MM.1S (cell line): ENCODE data around the gene SNAI3.

Source experiments
- DNase-seq: peaks from one replicate; pipeline ENCODE4 v3.0.0-alpha.2; 2015
- H2AFZ ChIP-seq: fragments of 300-600 bp; sonication (generic); 2 replicates; pipeline ENCODE4 v1.6.0; 2016; ENCODE audit warnings: antibody characterized with exemption, low read length
- H3F3A ChIP-seq: fragments of 300-600 bp; sonication (generic); 2 replicates; pipeline ENCODE4 v1.6.1; 2016; ENCODE audit warnings: mild to moderate bottlenecking, antibody characterized with exemption, low read length, moderate library complexity, mixed read lengths; ENCODE audit not compliant: insufficient read depth
- H3K27ac ChIP-seq: fragments of 300-600 bp; sonication (generic); 2 replicates; pipeline ENCODE4 v1.5.1; 2016; ENCODE audit warnings: mild to moderate bottlenecking, low read length
- H3K27me3 ChIP-seq: fragments of 300-600 bp; sonication (generic); replicated peaks from 2 replicates; pipeline ENCODE4 v1.6.0; 2016; ENCODE audit warnings: low read length; ENCODE audit not compliant: insufficient read depth
- H3K36me3 ChIP-seq: fragments of 300-600 bp; sonication (generic); replicated peaks from 2 replicates; pipeline ENCODE4 v1.6.1; 2016; ENCODE audit warnings: mild to moderate bottlenecking, low read length, mixed read lengths; ENCODE audit not compliant: insufficient read depth
- H3K4me1 ChIP-seq: fragments of 300-600 bp; sonication (generic); 2 replicates; pipeline ENCODE4 v1.6.1; 2016; ENCODE audit warnings: low read length, mixed read lengths
- H3K4me2 ChIP-seq: fragments of 300-600 bp; sonication (generic); 2 replicates; pipeline ENCODE4 v1.6.0; 2016; ENCODE audit warnings: low read depth, low read length
- H3K4me3 ChIP-seq: fragments of 300-600 bp; sonication (generic); 2 replicates; pipeline ENCODE4 v1.5.1; 2016; ENCODE audit warnings: low read length, mixed read lengths
- H3K79me2 ChIP-seq: fragments of 300-600 bp; sonication (generic); 2 replicates; pipeline ENCODE4 v1.6.1; 2016; ENCODE audit warnings: mixed run types, low read length, mixed read lengths
- H3K9ac ChIP-seq: fragments of 300-600 bp; sonication (generic); 2 replicates; pipeline ENCODE4 v1.6.1; 2016; ENCODE audit warnings: low read length, mixed read lengths
- H3K9me2 ChIP-seq: fragments of 300-600 bp; sonication (generic); replicated peaks from 2 replicates; pipeline ENCODE4 v1.6.1; 2016; ENCODE audit warnings: mild to moderate bottlenecking, low read length, mixed read lengths; ENCODE audit not compliant: insufficient read depth
- H3K9me3 ChIP-seq: fragments of 300-600 bp; sonication (generic); replicated peaks from 2 replicates; pipeline ENCODE4 v1.6.1; 2016; ENCODE audit warnings: mild to moderate bottlenecking, low read length, mixed read lengths; ENCODE audit not compliant: insufficient read depth
- H4K20me1 ChIP-seq: fragments of 300-600 bp; sonication (generic); 2 replicates; pipeline ENCODE4 v1.6.1; 2016; ENCODE audit warnings: mild to moderate bottlenecking, low read length, moderate library complexity, mixed read lengths; ENCODE audit not compliant: insufficient read depth
- EZH2 ChIP-seq: fragments of 300-600 bp; sonication (generic); optimal IDR thresholded peaks from 2 replicates; pipeline ENCODE3; 2017; ENCODE audit warnings: low read depth, mild to moderate bottlenecking, antibody characterized with exemption, low read length, mixed read lengths
- EZH2phosphoT487 ChIP-seq: fragments of 300-600 bp; sonication (generic); IDR thresholded peaks from 2 replicates; pipeline ENCODE4 v1.6.1; 2018; ENCODE audit warnings: antibody characterized with exemption, low read length
- TF ChIP-seq, protein P1 (sequence below): fragments of 300-600 bp; sonication (generic); IDR thresholded peaks from 2 replicates; pipeline ENCODE4 v1.5.1; 2016; ENCODE audit warnings: antibody characterized with exemption, low read length, mixed read lengths

Gene SNAI3

DNA sequence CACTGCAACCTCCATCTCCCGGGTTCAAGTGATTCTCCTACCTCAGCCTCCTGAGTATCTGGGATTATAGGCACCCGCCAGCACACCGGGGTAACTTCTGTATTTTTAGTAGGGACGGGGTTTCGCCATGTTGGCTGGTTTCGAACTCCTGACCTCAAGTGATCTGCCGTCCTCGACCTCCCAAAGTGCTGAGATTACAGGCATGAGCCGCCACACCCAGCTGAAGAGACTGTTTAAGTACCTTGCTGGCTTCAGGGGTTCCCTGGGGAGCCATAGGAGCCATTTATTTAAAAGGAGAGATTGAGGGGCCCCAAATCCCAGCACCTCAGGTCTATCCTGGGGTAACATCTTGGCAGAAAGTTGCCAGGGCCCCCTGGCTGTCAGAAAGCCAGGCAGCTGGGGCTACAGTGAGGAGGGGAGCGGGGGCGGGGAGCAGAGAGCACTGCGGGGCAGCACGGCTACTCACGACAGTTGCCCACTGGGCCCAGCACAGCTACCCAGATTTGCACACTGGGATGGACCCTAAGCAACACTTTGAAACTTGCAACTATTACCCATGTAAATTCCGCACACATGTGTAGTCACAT is 1.6 kb downstream of the SNAI3 start:
- no peak for DNase-seq
- no peaks in the 10 kb centered on the region for H3K9me3 ChIP-seq
- H3F3A ChIP-seq: peaks cover 27% of the 10 kb centered on the region
- no peaks in the 10 kb centered on the region for H3K36me3 ChIP-seq
- no peaks in the 10 kb centered on the region for H3K27me3 ChIP-seq
- peaks cover 23% of the 10 kb centered on the region for H3K4me1 ChIP-seq
- peak overlapping the region; percentile 74 for H3K4me3 ChIP-seq
- no peaks in the 10 kb centered on the region for H3K9me2 ChIP-seq
- H3K79me2 ChIP-seq: peaks cover 8% of the 10 kb centered on the region; the same call in 1 of the 2 replicates
- TF ChIP-seq, protein P1, sequence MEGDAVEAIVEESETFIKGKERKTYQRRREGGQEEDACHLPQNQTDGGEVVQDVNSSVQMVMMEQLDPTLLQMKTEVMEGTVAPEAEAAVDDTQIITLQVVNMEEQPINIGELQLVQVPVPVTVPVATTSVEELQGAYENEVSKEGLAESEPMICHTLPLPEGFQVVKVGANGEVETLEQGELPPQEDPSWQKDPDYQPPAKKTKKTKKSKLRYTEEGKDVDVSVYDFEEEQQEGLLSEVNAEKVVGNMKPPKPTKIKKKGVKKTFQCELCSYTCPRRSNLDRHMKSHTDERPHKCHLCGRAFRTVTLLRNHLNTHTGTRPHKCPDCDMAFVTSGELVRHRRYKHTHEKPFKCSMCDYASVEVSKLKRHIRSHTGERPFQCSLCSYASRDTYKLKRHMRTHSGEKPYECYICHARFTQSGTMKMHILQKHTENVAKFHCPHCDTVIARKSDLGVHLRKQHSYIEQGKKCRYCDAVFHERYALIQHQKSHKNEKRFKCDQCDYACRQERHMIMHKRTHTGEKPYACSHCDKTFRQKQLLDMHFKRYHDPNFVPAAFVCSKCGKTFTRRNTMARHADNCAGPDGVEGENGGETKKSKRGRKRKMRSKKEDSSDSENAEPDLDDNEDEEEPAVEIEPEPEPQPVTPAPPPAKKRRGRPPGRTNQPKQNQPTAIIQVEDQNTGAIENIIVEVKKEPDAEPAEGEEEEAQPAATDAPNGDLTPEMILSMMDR: no peak
- TF ChIP-seq EZH2 (no peak), EZH2phosphoT487 (no peak)
- H3K4me2 ChIP-seq: peak overlapping the region; percentile 84; the same call in 1 of the 2 replicates
- no peak overlapping the region for H2AFZ ChIP-seq
- peak overlapping the region; percentile 68 for H3K9ac ChIP-seq
- peak overlapping the region; percentile 75; the same call in 1 of the 2 replicates for H3K27ac ChIP-seq
- no peaks in the 10 kb centered on the region for H4K20me1 ChIP-seq

DNA sequence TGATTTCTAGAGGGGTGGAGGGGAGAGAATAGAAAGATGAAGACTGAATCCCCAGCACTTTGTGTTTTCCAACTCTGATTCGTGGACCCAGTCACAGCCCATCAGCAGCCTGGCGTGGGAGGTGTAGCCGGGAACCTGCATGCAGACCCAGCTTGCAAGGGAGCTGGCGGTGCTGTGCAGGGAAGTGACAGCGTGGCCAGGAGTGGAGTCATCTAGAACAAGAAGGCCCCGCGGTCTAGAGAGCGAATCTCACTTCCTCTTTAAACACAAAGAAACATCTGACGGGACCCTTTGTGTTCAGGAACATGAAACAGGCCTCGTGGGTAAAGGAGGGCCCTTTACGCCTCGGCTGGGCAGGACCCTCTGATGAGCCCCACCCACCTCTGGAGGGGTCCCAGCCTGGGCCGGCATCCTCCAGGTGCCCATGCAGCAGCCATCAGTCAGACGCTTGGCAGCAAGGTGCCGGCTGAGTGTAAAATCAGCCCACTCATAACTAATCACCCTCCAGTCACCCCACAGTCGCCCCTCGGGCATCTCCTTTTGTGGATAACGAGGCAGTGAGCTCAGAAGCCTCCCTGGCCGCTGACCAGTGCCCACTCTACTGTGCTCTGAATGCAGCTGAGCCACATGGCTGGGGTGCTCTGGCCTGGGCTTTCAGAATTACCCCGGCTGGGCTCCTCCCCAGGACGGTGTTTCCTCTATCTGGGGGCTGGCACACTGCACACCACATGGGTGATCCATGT is 4.4 kb downstream of the SNAI3 start:
- Histone ChIP-seq H3K9ac (peak overlapping the region; percentile 72), H4K20me1 (no peaks in the 10 kb centered on the region), H3K9me3 (no peaks in the 10 kb centered on the region), H3K4me1 (peaks cover 23% of the 10 kb centered on the region), H2AFZ (no peak overlapping the region), H3K4me3 (peak overlapping the region; percentile 45; the same call in 1 of the 2 replicates), H3K9me2 (no peaks in the 10 kb centered on the region), H3K4me2 (peak overlapping the region; percentile 86), H3F3A (peaks cover 27% of the 10 kb centered on the region), H3K27me3 (no peaks in the 10 kb centered on the region), H3K27ac (peak overlapping the region; percentile 94), H3K79me2 (peaks cover 8% of the 10 kb centered on the region; the same call in 1 of the 2 replicates), H3K36me3 (no peaks in the 10 kb centered on the region)
- TF ChIP-seq EZH2: no peak
- TF ChIP-seq EZH2phosphoT487: no peak
- TF ChIP-seq, protein P1: no peak
- DNase-seq: peak; percentile 76

DNA sequence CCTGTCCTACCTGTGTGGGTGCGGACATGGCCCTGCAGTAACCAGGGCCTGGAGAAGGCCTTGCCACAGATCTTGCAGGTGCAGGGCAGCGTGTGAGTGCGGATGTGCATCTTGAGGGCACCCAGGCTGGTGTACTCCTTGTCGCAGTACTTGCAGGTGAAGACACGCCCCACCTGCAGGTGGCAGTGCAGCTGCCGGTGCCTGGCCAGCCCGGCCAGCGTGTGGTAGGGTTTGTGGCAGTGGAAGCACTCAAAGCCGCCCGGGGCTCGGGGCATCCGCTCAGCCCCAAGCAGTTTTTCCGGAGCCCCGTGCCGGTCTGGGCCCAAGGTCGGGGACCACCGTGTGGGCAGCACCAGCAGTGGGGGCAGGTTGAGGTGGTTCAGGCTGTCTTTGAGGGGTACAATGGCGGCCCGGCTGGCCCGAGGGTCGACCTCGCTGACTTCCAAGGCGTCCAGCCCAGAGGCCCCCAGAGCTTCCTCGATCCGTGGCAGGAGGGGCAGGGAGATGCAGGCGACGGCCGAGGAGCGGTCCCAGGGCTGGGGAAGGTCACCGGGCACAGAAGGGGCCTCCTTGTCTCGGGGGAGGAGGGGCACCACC is 5.1 kb downstream of the SNAI3 start:
- Histone ChIP-seq H3K4me2 (peak overlapping the region; percentile 86), H3K4me1 (peaks cover 23% of the 10 kb centered on the region), H3K36me3 (no peaks in the 10 kb centered on the region), H3K27me3 (no peaks in the 10 kb centered on the region), H3K27ac (peak overlapping the region; percentile 94), H2AFZ (no peak overlapping the region), H3K79me2 (peaks cover 8% of the 10 kb centered on the region; the same call in 1 of the 2 replicates), H3F3A (peaks cover 27% of the 10 kb centered on the region), H3K9ac (peak overlapping the region; percentile 72), H4K20me1 (no peaks in the 10 kb centered on the region), H3K9me3 (no peaks in the 10 kb centered on the region), H3K9me2 (no peaks in the 10 kb centered on the region), H3K4me3 (peak overlapping the region; percentile 45; the same call in 1 of the 2 replicates)
- peak; percentile 84 for DNase-seq
- TF ChIP-seq, protein P1: peak; percentile 63
- TF ChIP-seq EZH2phosphoT487 (no peak), EZH2 (no peak)
